ENCODE measurements around the gene CAMK4.

GRCh38 chr5:111439473-111440075 is 215.4 kb downstream of the CAMK4 start:
- TF ChIP-seq POLR2AphosphoS5 (IDR thresholded peaks at IDR 0.05) (no peak), POLR2A (IDR thresholded peaks at IDR 0.05) (no peak)

Data from prostate gland (tissue), 1 donor.